Left lung (tissue), 10 donors: ENCODE results near the gene PRUNE2. TPM values are rescaled to one million over a fixed set of nuclear protein-coding genes. Genes with fewer than 3 reads are reported as not detected.

ENCODE experiments used
- ATAC-seq: fragments of 200-7000 bp; cut with Tn5 transposase; one replicate; pipeline ENCODE4 v1.9.1; 2020; ENCODE audit warnings: moderate library complexity
- DNase-seq, 4 donors: peaks; one replicate each; pipeline ENCODE4 v3.0.0-alpha.2; 2013 to 2020
- H3K27ac ChIP-seq, 2 donors: fragments of 200-600 bp; sonication (generic) in 1 of 2; one replicate each; pipeline versions ENCODE4 v1.5.0 to v1.8.0; 2020 to 2021
- H3K27me3 ChIP-seq, 2 donors: fragments of 200-600 bp; sonication (generic) in 1 of 2; one replicate each; pipeline versions ENCODE4 v1.5.0 to v1.8.0; 2020 to 2021
- H3K36me3 ChIP-seq, 2 donors: fragments of 200-600 bp; sonication (generic) in 1 of 2; one replicate each; pipeline versions ENCODE4 v1.5.0 to v1.8.0; 2020 to 2021
- H3K4me1 ChIP-seq, 2 donors: fragments of 200-600 bp; one replicate each; pipeline ENCODE4 v1.8.0; 2021
- H3K4me3 ChIP-seq, 2 donors: fragments of 200-600 bp; sonication (generic) in 1 of 2; one replicate each; pipeline versions ENCODE4 v1.5.0 to v1.8.0; 2020 to 2021; ENCODE audit warnings: mild to moderate bottlenecking in 1 of 2
- H3K9me3 ChIP-seq, 2 donors: fragments of 200-600 bp; sonication (generic) in 1 of 2; one replicate each; pipeline versions ENCODE4 v1.5.0 to v1.8.0; 2020 to 2021
- CTCF ChIP-seq, 2 donors: fragments of 200-600 bp; sonication (generic) in 1 of 2; IDR thresholded peaks; one replicate each; pipeline versions ENCODE4 v1.5.0 to v1.8.0; 2021; ENCODE audit warnings: antibody characterized with exemption in 2 of 2
- intact Hi-C, 2 donors: fragments of 100-400 bp; cut with DNase I; formaldehyde crosslinking; loops; one replicate each; pipeline versions ENCODE4 v1.11.2 to v1.14.2; 2022
- polyA plus RNA-seq, 6 donors: library from polyadenylated mRNA; unstranded; fragments of 120-200 nt; gene quantifications; one replicate each; pipeline ENCODE4 v1.2.1, GENCODE V29; 2013; ENCODE audit not compliant: insufficient read length in 6 of 6
- total RNA-seq, 2 donors: library from RNA; stranded (reverse); fragmentation: NEBNext Ultra II Directional; extraction: Animal tissue kit (Norgen Biotek cat#: 25700); gene quantifications; one replicate each; pipeline ENCODE4 v1.2.1, GENCODE V29; 2021
- donor health status: DM: no; HTN: yes; CAD: no.
- donor health status: DM: no; HTN: no; CAD: no.

Gene PRUNE2
- total and polyA plus RNA-seq, 8 donors = 2.0 to 17.7 (median 4.1) TPM

DNA sequence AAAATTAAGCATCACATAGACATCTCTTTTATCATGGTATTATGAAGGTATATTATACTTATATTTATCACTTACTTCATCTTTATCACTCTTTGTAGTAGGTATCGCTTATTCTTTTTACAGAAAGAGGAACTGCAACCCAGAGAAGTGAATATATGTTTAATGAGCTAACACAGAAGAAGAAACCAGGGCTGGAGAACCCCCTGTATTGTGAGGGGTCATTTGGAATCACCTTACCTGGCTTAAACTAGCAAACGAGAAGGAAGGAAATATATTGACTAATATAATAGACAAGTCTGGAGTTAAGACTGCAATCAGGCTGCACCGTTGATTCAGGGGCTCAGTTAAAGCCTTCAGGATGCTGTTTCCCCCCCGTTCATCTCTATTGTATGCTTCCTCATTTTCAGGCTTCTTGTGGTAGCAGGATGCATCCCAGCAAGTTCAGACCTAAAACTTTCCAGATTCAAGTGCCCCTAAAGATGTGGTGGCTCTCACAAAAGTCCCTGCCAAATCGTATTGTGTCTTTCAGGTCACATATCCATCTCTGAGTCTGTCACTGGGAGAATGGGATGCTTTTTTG is 300.5 kb downstream of the PRUNE2 start:
- intact Hi-C loops = no loop called here
- no peak for TF ChIP-seq CTCF (IDR thresholded peaks at IDR 0.05)
- H3K4me3 ChIP-seq = no peak overlapping the region
- peaks cover 0 to 40% of the 10 kb centered on the region in 2 donors for H3K4me1 ChIP-seq
- no peak overlapping the region for H3K27ac ChIP-seq
- no peak for ATAC-seq
- H3K27me3 ChIP-seq = no peaks in the 10 kb centered on the region
- H3K36me3 ChIP-seq = no peaks in the 10 kb centered on the region
- DNase-seq = no peak
- no peaks in the 10 kb centered on the region for H3K9me3 ChIP-seq

DNA sequence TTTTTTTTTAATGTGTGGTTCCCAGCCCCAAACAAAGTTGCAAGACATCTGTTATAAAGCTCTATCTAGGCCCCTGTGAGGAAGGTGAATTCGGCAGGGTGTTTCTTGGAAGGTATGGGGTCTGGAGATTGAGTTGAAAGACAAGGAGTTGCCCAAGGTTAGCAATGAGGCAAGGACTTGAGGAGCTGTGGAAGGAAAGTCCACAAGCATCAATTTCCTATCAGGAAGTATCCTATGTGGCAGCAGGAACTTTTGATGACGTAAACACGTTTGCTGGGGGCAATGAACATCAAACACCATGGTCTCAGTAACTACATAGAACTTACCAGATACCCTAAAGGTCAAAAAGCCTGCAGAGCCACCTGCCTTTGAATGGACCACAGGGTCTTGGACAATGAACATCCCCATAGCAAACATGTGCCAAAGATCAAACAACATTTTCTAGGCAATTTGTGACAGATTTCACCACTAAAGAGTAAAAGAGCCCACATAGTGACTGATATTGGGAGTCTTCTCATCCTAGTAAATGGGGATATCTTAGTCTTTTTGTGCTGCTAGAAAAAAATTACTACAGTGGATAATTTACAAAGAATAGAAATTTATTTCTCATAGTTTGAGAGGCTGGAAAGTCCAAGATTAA is 301.9 kb downstream of the PRUNE2 start:
- H3K4me1 ChIP-seq = peaks cover 0 to 27% of the 10 kb centered on the region in 2 donors
- H3K36me3 ChIP-seq = no peaks in the 10 kb centered on the region
- intact Hi-C loops = no loop called here
- no peak for ATAC-seq
- no peaks in the 10 kb centered on the region for H3K27me3 ChIP-seq
- H3K27ac ChIP-seq = no peak overlapping the region
- no peak for DNase-seq
- no peak for TF ChIP-seq CTCF (IDR thresholded peaks at IDR 0.05)
- H3K9me3 ChIP-seq = no peaks in the 10 kb centered on the region
- H3K4me3 ChIP-seq = no peak overlapping the region

GRCh38 chr9:76603448-76603895 is 302.4 kb downstream of the PRUNE2 start:
- ATAC-seq (peak; percentile 68), DNase-seq (peak in 1 of 4 donors; percentile 51)
- no peak overlapping the region for H3K4me3 ChIP-seq
- no peaks in the 10 kb centered on the region for H3K27me3 ChIP-seq
- H3K27ac ChIP-seq = no peak overlapping the region
- intact Hi-C loops = no loop called here
- no peak for TF ChIP-seq CTCF (IDR thresholded peaks at IDR 0.05)
- peaks cover 0 to 22% of the 10 kb centered on the region in 2 donors for H3K4me1 ChIP-seq
- no peaks in the 10 kb centered on the region for H3K36me3 ChIP-seq
- H3K9me3 ChIP-seq = no peaks in the 10 kb centered on the region

- no peak for DNase-seq
- no peak for ATAC-seq
- no peaks in the 10 kb centered on the region for H3K27me3 ChIP-seq
- no peaks in the 10 kb centered on the region for H3K36me3 ChIP-seq
- H3K9me3 ChIP-seq = no peaks in the 10 kb centered on the region
- intact Hi-C loops = no loop called here
- H3K4me1 ChIP-seq = peaks cover 0 to 12% of the 10 kb centered on the region in 2 donors
- H3K4me3 ChIP-seq = no peak overlapping the region
- no peak for TF ChIP-seq CTCF (IDR thresholded peaks at IDR 0.05)
- no peak overlapping the region for H3K27ac ChIP-seq
These were observed 303.7 kb downstream of the PRUNE2 start for GRCh38 chr9:76602199-76602598.

DNA sequence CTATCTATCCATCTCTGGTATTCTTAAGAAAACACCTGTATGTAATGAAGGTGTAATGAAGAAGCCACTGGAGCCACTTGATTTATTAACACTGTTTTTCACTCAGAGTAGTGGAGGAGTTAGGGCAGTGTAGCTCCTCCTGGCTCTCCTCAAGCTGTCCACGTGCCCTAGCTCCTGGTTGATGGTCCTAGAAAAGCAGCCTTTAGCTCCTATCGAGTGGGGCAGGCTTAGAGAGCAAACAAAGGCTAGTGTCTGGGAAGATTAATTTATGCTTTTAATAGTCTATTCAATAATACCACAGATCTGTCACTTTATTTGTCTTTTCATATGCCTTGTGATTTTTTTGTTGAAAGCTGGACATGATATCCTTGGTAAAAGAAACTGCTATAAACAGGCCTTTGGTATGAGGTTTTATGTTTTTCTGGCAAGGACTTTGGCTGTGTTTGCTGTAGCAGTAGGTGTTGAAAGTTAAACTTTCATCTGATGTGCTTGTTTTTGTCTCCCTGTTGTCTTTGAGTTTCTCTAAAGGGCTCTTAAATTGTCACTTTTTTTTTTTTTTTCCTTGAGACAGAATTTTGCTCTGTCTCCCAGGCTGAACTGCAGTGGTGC is 305.8 kb downstream of the PRUNE2 start:
- no peak overlapping the region for H3K4me3 ChIP-seq
- no peaks in the 10 kb centered on the region for H3K36me3 ChIP-seq
- ATAC-seq (no peak), DNase-seq (no peak)
- H3K27me3 ChIP-seq = no peaks in the 10 kb centered on the region
- H3K4me1 ChIP-seq = peaks cover 0 to 22% of the 10 kb centered on the region in 2 donors
- intact Hi-C loops = no loop called here
- H3K27ac ChIP-seq = no peak overlapping the region
- H3K9me3 ChIP-seq = no peaks in the 10 kb centered on the region
- no peak for TF ChIP-seq CTCF (IDR thresholded peaks at IDR 0.05)
